Spleen (tissue), 11 donors: Measurements from ENCODE around the gene MYO3B. TPM values are rescaled to one million over a fixed set of nuclear protein-coding genes. Genes with fewer than 3 reads are reported as not detected.

ENCODE experiments used
- DNase-seq: peaks from one replicate; pipeline ENCODE4 v3.0.0-alpha.2; 2020
- H3K27ac ChIP-seq, 8 donors: fragments of 200-600 bp; sonication (generic) in 7 of 8; 1 replicate in 4 of 8; 2 replicates in 4 of 8; pipeline versions ENCODE4 v1.5.0 to v1.8.0; 2016 to 2021; ENCODE audit warnings: inconsistent platforms in 4 of 8, mild to moderate bottlenecking in 4 of 8, moderate library complexity in 1 of 8
- H3K27me3 ChIP-seq, 7 donors: fragments of 200-600 bp; sonication (generic) in 6 of 7; replicated peaks in 1 of 7; 1 replicate in 4 of 7; 2 replicates in 3 of 7; pipeline versions ENCODE4 v1.5.0 to v1.8.0; 2016 to 2021; ENCODE audit warnings: inconsistent platforms in 3 of 7, mild to moderate bottlenecking in 1 of 7
- H3K36me3 ChIP-seq, 6 donors: fragments of 200-600 bp; sonication (generic) in 5 of 6; 1 replicate in 4 of 6; 2 replicates in 2 of 6; pipeline versions ENCODE4 v1.5.0 to v1.8.0; 2016 to 2021; ENCODE audit warnings: inconsistent platforms in 2 of 6
- H3K4me1 ChIP-seq, 6 donors: fragments of 200-600 bp; sonication (generic) in 5 of 6; 1 replicate in 3 of 6; 2 replicates in 3 of 6; pipeline versions ENCODE4 v1.5.0 to v1.8.0; 2016 to 2021; ENCODE audit warnings: inconsistent platforms in 3 of 6
- H3K4me3 ChIP-seq, 8 donors: fragments of 200-600 bp; sonication (generic) in 7 of 8; 1 replicate in 4 of 8; 2 replicates in 4 of 8; pipeline versions ENCODE4 v1.5.0 to v1.8.0; 2016 to 2021; ENCODE audit warnings: inconsistent platforms in 4 of 8, mild to moderate bottlenecking in 4 of 8, moderate library complexity in 2 of 8
- H3K9me3 ChIP-seq, 8 donors: fragments of 200-600 bp; sonication (generic) in 7 of 8; 1 replicate in 4 of 8; 2 replicates in 4 of 8; pipeline versions ENCODE4 v1.5.0 to v1.8.0; 2016 to 2021; ENCODE audit warnings: inconsistent platforms in 4 of 8
- POLR2A ChIP-seq, 3 donors: fragments of 450-650 bp; IDR thresholded peaks; one replicate each; pipeline ENCODE4 v1.5.1; 2017; ENCODE audit warnings: antibody characterized with exemption in 3 of 3, mild to moderate bottlenecking in 1 of 3
- POLR2AphosphoS5 ChIP-seq, 3 donors: sonication (generic); formaldehyde crosslinking; IDR thresholded peaks; one replicate each; pipeline ENCODE4 v1.5.1; 2017; ENCODE audit warnings: antibody characterized with exemption in 3 of 3
- WGBS, 5 donors: extraction: QIAGEN DNeasy Blood & Tissue Kit in 3 of 5; methylation state at CpG; one replicate each; pipeline versions ENCODE4 v1.1.5 to v1.1.7; 2013 to 2018; 5-methylcytosine and 5-hydroxymethylcytosine counted together
- intact Hi-C: fragments of 100-400 bp; cut with DNase I; formaldehyde crosslinking; loops from one replicate; pipeline ENCODE4 v1.15.0; 2023; ENCODE audit warnings: low total_unique reads
- polyA plus RNA-seq, 3 donors: library from polyadenylated mRNA; stranded (reverse); fragments of 200-250 nt; gene quantifications; one replicate each; pipeline ENCODE4 v1.2.1, GENCODE V29; 2013
- total RNA-seq, 7 donors: library from RNA; depleted of rRNA in 3 of 7; stranded (reverse); fragments of >200 nt in 3 of 7; fragmentation: NEBNext Ultra II Directional in 4 of 7; extraction: Animal tissue kit (Norgen Biotek cat#: 25700) in 4 of 7; gene quantifications; one replicate each; pipeline versions ENCODE4 v1.1.0 to v1.2.1, GENCODE V29; 2016 to 2021
- TF ChIP-seq, protein P1 (sequence below), 11 experiments: fragments of 200-600 bp in 7 of 11; fragments of 450-650 bp in 4 of 11; sonication (generic) in 4 of 11; IDR thresholded peaks in 8 of 11; conservative IDR thresholded peaks in 3 of 11; 1 replicate in 7 of 11; 2 replicates in 4 of 11; pipeline versions ENCODE4 v1.4.0 to v1.8.0; 2016 to 2021; ENCODE audit warnings: antibody characterized with exemption in 11 of 11, inconsistent platforms in 4 of 11, mild to moderate bottlenecking in 1 of 11
- donor health status: healthy with polysubstance abuse.
- donor health status: DM: no; HTN: no; CAD: no; lungs with moderate emphysema.
- donor health status: DM: no; HTN: no; CAD: no.
- donor health status: Bipolar disorder and iron deficiency.
- donor health status: healthy.
- donor health status: DM: no; HTN: no; CAD: no.
- donor health status: DM: yes; HTN: yes; CAD: no.

Gene MYO3B
- total and polyA plus RNA-seq, 10 donors: 0.03 to 2.0 (median 0.58) TPM; not detected in 4

DNA sequence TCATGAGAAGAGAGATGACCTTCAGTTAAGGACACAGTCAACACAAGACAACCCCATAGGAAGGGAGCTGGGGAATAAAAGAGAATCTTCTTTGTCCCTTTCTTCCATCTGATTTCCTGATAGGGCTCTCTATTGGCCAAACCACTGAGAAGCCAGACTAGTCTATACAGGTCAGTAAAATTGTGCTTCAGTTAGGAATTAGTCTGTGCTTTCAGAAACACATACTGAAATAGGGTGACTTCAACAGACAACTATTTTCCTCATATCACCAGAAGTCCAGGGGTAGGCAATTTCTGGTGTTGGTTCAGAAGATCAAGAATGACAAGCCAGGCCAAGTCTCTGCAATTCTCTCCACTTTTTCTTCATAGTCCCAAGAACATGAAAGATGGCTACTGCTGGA lies 385.5 kb downstream of the MYO3B start:
- Histone ChIP-seq H3K27me3 (no peaks in the 10 kb centered on the region), H3K4me3 (no peak overlapping the region), H3K27ac (no peak overlapping the region), H3K9me3 (no peaks in the 10 kb centered on the region), H3K4me1 (no peaks in the 10 kb centered on the region), H3K36me3 (no peaks in the 10 kb centered on the region)
- DNase-seq: no peak
- TF ChIP-seq POLR2A (IDR thresholded peaks at IDR 0.05) (no peak), POLR2AphosphoS5 (IDR thresholded peaks at IDR 0.05) (no peak)
- TF ChIP-seq, protein P1, sequence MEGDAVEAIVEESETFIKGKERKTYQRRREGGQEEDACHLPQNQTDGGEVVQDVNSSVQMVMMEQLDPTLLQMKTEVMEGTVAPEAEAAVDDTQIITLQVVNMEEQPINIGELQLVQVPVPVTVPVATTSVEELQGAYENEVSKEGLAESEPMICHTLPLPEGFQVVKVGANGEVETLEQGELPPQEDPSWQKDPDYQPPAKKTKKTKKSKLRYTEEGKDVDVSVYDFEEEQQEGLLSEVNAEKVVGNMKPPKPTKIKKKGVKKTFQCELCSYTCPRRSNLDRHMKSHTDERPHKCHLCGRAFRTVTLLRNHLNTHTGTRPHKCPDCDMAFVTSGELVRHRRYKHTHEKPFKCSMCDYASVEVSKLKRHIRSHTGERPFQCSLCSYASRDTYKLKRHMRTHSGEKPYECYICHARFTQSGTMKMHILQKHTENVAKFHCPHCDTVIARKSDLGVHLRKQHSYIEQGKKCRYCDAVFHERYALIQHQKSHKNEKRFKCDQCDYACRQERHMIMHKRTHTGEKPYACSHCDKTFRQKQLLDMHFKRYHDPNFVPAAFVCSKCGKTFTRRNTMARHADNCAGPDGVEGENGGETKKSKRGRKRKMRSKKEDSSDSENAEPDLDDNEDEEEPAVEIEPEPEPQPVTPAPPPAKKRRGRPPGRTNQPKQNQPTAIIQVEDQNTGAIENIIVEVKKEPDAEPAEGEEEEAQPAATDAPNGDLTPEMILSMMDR (IDR thresholded peaks at IDR 0.05 in 8 of 11, conservative IDR thresholded peaks at IDR 0.05 in 3 of 11): no peak
- intact Hi-C loops: no loop called here

DNA sequence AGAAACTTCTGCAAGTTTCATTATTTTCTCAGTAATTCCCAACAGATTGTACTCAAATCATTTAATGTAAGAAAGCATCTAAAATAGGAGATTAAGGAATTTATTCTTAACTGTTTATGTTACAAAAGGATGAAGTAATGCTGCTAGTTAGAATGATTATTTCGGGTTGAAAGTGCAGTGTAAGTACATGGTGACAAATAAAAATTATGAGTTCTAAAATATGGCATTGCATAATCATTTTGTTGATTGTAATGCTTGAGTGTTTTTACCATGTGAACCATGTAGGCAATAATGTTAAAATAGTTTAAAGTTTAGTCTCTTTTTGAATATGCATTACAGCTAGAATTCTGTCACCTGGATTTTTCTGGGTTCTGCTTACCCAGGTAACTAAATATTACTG lies 388.2 kb downstream of the MYO3B start:
- no peaks in the 10 kb centered on the region for H3K36me3 ChIP-seq
- intact Hi-C loops: no loop called here
- WGBS, 5 donors: 49 to 69% (median 58%) methylated on average over 1 of the region's 1 CpG
- H3K4me1 ChIP-seq: no peaks in the 10 kb centered on the region
- H3K27ac ChIP-seq: no peak overlapping the region
- TF ChIP-seq, protein P1 (IDR thresholded peaks at IDR 0.05 in 8 of 11, conservative IDR thresholded peaks at IDR 0.05 in 3 of 11): no peak
- no peak for TF ChIP-seq POLR2AphosphoS5 (IDR thresholded peaks at IDR 0.05)
- no peak for TF ChIP-seq POLR2A (IDR thresholded peaks at IDR 0.05)
- H3K27me3 ChIP-seq: no peaks in the 10 kb centered on the region
- no peaks in the 10 kb centered on the region for H3K9me3 ChIP-seq
- no peak overlapping the region for H3K4me3 ChIP-seq
- DNase-seq: no peak

DNA sequence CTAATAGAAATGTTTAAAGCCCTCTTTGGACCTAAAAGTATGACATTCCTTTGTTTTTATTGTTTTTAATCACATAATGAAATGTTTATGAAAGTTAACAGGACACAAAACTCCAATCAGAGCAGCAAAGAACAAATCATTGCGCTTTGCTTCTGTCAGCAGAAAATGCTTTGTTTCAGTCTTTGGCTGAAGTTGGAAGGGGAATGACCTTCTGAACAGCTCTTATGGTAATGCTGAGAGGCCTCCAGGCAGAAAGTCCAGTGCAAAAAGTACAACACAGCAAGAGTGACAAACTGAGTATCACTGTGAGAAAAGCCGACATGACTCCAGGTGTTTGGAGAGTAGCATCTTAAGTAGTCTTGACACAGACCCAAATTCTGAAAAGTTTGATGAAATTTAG lies 389.5 kb downstream of the MYO3B start:
- no peak for DNase-seq
- H3K27ac ChIP-seq: no peak overlapping the region
- WGBS, 5 donors: 89 to 97% (median 91%) methylated on average over 2 of the region's 2 CpGs

DNA sequence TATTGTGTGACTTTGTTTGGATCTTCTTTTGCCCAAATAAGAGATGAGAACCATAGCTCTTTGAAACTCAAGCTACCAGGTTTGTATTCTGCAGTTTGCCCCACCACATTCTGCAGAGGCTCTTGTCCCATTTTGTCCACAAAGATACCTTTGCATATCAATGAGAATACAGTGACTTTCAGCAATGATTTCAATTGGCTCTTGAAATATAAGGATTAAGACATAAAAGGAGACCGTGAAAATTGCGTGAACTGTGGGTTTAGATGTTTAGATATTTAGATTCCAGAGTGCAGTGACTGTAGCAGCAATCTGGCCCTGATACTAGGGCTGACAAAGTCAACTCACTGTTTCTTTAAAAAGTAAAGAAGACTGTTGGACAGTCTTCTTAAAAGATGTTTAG lies 390.6 kb downstream of the MYO3B start:
- no peak overlapping the region for H3K27ac ChIP-seq
- intact Hi-C loops: no loop called here
- H3K27me3 ChIP-seq: no peaks in the 10 kb centered on the region
- H3K36me3 ChIP-seq: no peaks in the 10 kb centered on the region
- whole genome bisulfite sequencing, 5 donors: 70 to 98% (median 90%) methylated on average over 2 of the region's 2 CpGs
- no peak for DNase-seq
- TF ChIP-seq POLR2A (IDR thresholded peaks at IDR 0.05) (no peak), POLR2AphosphoS5 (IDR thresholded peaks at IDR 0.05) (no peak)
- TF ChIP-seq, protein P1 (IDR thresholded peaks at IDR 0.05 in 8 of 11, conservative IDR thresholded peaks at IDR 0.05 in 3 of 11): no peak
- H3K9me3 ChIP-seq: no peaks in the 10 kb centered on the region
- no peaks in the 10 kb centered on the region for H3K4me1 ChIP-seq
- H3K4me3 ChIP-seq: no peak overlapping the region

More for the DNA sequence above, 389.5 kb downstream of the MYO3B start:
- TF ChIP-seq, protein P1 (IDR thresholded peaks at IDR 0.05 in 8 of 11, conservative IDR thresholded peaks at IDR 0.05 in 3 of 11): no peak
- TF ChIP-seq POLR2A (IDR thresholded peaks at IDR 0.05): no peak
- H3K4me3 ChIP-seq: no peak overlapping the region
- no peaks in the 10 kb centered on the region for H3K9me3 ChIP-seq
- intact Hi-C loops: no loop called here
- H3K4me1 ChIP-seq: no peaks in the 10 kb centered on the region
- no peaks in the 10 kb centered on the region for H3K27me3 ChIP-seq
- H3K36me3 ChIP-seq: no peaks in the 10 kb centered on the region
